Stimulated activated CD4-positive, alpha-beta T cell treated with anti-CD3 and anti-CD28 coated beads, Interleukin-12 subunit alpha, Interleukin-12 subunit beta, amount 100 ng/mL, for 24 hours (primary cell): Measurements from ENCODE around the gene PRODH2.
"Not testable (repeated sequence)": the region's sequence is repeated elsewhere in the genome, so short reads cannot be mapped to it uniquely, and the experiment has no call there.

Experiments used
- DNase-seq, 2 experiments: peaks; one replicate each; pipeline ENCODE4 v3.0.0-alpha.2; 2020; ENCODE audit warnings: low read depth in 2 of 2

The PRODH2 gene

DNA sequence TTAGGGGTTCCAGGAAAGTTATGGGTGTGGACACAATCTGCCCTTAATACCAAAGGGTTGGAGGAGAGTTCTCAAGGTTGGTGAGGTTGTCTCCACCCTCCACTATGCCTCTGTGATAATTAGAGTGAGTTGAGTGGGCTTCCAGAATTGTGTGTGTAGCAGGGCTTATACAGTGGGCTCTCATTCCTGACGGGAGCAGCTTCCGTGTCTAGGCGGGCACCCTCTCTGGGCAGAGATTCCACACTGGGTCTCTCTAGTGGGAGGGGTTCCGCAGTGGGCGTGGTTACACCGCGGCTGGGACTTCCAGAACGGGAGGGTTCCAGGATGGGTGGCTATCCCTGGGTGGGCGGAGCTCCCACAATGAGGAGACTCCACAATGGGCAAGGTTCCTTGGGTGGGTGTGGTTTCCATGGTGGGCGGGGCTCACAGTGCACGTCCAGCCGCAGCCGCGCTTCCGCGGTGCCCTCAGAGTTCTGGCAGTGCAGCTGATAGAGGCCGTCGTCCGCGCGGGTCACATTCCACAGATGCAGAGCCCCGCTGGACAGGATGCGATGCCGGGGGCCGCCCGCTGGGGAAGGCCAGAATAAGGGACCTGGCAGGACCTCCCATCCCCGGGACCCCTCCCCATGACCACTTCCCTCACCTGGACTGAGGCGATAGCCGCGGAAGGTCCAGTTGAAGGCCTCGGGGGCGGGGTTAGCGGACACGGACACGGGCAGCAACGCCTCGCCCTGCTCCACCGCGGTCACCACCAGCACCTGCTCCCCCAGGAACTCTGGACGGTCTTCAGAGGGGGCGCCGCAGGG is 31.2 kb upstream of the PRODH2 start:
- DNase-seq: no peak

DNA sequence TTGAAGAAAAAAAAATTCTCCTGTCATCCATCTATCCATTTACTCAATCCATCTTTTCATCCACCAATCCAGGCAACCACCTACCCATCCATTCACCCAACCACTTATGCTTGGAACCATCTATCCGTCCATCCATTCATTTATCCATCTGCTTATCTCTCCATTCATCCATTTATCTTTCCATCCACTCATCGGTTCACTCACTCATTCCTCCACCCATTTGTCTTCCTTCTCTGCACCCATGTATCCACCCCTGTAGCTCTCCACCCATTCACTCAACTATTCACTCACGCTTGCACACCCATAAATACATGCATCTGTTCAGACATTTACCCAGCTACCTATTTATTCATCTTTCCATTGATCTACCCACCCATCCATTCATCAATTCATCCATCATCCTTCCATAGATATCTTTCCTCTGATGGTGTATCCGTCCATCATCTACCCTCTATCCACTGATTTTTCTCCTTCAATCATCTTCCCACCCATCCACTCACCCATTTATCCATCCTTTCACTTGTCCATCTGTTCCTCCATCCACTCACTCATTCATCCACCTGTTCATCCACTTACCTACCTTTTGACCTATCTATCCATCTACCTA is 30.1 kb upstream of the PRODH2 start:
- no peak for DNase-seq

DNA sequence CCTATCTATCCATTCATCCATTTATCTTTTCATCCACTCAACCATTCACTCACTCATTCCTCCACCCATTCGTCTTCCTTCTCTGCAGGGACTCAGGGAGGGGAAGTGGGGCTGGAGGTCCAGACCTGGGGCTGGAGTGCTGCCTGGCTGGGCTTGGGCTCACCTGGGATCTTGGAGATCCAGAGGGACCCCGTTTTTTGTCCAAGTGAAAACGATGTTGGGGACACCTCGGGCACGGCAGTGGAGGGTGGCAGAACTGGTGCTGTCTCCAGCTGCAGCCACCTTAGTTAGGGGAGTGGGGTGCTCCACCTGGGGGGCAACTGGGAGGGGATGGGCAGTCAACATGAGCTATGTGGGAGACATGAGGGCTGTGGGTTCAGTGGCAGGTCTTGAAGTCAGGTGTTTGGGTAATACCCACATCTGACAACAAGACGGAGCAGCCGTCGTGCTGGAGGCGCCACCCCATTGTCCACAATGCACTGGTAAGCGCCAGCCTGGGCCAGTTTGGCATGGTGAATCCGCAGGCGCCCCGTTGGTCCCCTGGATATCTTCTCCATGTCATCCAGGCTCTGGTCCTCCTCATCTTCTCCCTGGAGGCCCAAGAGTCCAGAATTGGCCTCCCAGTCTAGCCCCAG is 29.4 kb upstream of the PRODH2 start:
- no peak for DNase-seq

DNA sequence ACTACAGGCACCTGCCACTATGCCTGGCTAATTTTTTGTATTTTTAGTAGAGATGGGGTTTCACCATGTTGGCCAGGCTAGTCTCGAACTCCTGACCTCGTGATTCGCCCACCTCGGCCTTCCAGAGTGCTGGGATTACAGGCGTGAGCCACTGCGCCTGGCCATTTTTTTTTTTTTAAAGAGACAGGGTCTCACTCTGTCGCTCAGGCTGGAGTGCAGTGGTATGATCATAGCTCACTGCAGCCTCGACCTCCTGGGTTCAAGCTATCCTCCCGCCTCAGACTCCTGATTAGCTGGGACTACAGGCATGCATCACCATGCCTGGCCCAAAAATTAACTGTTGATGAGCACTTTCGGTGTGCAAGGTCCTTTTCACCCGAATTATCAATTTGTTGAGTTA is 23.5 kb upstream of the PRODH2 start:
- DNase-seq: not testable (repeated sequence)

DNA sequence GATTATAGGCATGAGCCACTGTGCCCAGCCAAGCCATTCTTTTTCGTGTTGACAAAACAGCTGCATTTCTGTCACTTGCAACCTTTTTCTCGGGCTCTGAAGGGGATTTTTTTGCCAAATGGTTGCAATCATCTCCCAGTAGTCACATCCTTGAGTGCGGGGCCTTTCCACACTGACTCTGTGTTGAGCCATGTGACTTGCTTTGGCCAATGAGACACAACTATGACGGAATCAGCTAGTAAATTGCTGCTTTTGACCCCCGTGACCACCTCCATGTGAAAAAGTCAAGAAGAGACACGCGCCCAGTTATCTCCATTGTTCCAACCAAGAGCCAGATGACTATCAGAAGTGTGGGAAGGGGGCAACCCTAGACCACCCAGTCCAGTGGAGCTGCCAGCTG is 21.3 kb upstream of the PRODH2 start:
- DNase-seq: no peak

DNA sequence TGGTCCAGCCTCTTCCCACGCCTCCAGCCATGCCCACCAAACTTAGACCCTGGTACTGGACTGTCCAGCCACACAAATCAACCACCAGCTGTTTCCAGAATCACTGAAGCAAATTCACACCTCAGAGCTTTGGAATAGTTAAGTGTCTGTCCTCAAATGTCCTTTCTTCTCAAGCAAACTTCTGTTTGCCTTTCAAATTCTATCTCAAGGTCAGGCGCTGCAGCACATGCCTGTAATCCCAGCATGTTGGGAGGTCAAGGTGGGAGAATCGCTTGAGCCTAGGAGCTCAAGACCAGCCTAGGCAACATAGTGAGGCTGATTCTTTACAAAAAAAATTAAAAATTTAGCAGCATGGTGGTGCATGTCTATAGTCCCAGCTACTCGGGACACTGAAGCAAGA is 19.4 kb upstream of the PRODH2 start:
- DNase-seq: no peak

DNA sequence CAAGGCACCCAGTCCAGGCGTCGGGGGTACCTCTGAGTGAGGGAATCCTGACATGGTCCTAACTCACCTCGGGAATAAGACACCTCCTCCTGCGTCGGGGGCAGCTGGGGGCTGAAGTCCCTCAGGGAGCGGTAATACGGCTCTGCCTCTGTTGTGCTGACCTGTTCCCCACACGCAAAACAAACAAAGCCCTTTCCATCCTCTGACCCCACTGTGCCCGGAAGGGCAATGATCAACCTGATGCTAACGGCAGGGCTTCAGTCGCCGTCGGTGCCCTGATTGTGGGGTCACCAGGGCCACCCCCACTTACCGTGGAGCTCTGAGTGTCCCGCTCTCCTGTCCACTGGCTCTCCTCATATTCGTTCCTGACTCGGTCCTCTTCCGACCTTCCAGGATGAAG is 18.3 kb upstream of the PRODH2 start:
- DNase-seq: no peak

DNA sequence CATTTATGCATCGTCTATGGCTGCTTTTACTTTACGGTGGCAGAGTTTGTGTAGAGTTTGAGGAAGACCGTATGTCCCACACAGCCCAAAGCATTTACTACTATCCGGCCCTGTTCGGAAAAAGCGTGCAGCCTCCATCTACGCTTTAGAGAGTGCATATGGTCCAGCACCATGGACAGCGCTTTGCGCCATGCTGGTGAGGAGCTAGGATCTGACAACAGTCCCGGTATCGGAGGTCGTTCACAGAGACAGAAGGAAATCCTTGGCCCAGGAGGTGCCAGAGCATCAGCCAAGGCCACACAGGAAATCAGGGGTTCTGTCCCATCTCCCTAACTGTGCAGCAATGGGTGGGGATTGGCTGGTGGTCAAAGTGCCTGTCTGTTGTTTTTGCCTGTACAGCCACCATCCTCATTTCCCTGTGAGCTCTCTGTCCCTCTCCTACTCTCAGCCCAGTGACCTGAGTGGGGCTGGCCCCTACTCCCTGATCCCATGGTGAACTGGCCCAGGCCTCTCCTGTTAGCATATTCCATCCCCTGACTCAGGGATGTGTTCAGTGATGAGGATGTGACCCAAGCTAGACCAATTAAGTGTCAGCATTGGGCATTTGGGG is 16.2 kb upstream of the PRODH2 start:
- peak; percentile 20 to 46 for DNase-seq

DNA sequence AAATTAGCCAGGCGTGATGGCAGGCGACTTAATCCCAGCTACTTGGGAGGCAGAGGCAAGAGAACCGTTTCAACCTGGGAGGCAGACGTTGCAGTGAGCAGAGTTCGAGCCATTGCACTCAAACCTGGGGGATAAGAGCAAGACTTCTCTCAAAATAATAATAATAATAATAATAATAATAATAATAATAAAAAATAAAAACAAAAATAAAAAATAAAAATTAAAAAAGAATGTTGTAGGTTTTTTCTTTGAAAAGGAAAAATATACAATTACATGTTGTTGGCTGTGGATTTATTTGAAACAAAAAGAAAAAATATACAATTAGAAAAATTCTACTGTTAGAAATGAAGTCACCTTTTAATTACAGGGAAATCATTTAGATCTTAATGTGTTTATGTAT is 11.5 kb upstream of the PRODH2 start:
- no peak for DNase-seq

DNA sequence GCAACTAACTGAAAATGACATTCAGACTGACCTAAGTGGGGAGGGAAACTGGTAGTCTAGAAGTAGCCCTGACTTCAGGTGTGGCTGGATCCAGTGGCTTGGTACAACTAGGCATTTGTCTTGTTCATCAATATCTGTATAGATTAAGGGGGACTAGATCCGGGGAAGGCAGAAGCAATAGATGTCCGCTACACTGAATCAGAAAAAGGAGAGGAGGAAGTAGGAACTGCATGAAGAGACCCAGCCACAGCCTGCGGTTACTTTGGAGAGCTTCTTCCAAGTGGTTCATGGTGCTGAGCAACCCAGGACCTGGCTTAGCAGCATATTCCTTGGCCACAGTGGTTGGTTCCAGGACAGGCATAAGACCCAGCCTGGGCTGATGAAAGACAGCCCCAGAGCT is 9.9 kb upstream of the PRODH2 start:
- no peak for DNase-seq

DNA sequence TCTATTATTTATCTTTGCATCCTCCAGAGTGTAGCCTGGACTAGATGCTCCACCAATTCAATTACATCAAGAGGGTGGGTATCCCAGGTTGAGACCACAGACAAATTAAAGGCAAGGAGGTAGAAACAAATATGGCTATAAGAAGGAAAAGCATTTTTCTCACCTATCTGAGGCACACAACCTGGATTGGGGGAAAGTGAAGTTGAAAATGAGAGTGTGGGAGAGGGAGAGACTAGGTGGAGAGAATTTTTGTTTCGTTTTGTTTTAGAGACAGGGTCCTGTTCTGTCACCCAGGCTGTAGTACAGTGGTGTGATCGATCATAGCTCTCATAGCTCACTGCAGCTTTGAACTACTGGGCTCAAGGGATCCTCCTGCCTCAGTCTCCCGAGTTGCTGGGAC is 5.8 kb upstream of the PRODH2 start:
- no peak for DNase-seq

DNA sequence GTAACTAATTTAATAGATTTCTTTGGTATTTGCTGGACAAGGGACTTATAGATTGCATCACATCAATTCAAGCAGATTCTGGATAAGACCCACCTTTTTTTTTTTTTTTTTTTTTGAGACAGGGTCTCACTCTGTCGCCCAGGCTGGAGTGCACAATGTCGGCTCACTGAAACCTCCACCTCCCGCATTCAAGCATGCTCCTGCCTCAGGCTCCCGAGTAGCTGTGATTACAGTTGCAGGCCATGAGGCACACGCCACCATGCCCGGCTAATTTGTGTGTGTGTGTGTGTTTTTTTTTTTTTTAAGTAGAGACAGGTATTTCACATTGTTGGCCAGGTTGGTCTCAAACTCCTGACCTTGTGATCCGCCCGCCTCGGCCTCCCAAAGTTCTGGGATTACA is 4.2 kb upstream of the PRODH2 start:
- no peak for DNase-seq

DNA sequence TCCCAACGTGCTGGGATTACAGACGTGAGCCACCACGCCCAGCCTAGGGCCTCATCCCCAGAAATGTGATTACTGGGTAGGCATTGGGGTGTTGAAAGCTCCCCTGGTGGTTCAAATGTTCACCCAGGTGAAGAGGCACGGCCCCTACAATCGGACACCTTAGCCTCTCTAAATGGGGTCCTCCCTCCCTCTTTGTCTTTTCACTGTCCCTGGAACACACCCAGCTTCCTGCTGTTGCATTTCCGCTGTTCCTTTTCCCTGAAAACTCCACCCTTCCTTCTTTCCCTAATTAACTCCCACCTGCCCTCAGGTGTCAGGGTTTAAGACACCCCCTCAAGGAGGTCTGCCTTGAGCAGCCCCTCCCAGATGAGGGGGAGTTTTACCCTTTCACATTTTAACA is 3.6 kb upstream of the PRODH2 start:
- DNase-seq: no peak

DNA sequence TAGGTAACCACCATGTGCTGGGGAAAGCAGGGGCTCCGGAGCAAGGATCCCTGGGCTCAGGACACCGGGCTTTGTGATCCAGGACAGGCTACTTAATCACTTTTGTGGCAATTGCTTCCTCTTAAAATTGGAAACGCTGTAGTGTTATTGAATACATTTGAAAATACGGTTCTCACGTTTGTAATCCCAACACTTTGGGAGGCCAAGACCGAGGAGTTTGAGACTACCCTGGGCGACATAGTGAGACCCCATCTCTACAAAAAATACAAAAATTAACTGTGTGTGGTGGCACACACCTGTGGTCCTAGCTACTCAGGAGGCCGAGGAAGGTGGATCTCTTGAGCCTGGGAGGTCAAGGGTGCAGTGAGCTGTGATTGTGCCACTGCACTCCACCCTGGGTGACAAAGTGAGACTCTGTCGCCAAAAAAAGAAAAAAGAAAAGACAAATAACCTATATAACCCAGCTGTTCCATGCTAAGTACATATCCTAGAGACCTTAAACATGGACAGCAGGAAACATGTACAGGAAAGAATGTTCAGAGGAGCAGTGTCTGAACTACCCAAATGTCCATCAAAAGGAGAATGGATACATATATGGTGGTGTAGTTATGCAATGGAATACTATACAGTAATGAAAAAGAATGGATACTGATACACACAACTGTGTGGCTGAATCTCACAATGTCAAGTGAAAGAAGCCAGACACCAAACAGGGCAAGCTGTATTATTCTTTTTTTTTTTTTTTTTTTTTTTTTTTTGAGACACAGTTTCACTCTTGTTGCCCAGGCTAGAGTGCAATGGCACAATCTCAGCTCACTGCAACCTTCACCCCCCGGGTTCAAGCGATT is 622 bp upstream of the PRODH2 start:
- DNase-seq: no peak

DNA sequence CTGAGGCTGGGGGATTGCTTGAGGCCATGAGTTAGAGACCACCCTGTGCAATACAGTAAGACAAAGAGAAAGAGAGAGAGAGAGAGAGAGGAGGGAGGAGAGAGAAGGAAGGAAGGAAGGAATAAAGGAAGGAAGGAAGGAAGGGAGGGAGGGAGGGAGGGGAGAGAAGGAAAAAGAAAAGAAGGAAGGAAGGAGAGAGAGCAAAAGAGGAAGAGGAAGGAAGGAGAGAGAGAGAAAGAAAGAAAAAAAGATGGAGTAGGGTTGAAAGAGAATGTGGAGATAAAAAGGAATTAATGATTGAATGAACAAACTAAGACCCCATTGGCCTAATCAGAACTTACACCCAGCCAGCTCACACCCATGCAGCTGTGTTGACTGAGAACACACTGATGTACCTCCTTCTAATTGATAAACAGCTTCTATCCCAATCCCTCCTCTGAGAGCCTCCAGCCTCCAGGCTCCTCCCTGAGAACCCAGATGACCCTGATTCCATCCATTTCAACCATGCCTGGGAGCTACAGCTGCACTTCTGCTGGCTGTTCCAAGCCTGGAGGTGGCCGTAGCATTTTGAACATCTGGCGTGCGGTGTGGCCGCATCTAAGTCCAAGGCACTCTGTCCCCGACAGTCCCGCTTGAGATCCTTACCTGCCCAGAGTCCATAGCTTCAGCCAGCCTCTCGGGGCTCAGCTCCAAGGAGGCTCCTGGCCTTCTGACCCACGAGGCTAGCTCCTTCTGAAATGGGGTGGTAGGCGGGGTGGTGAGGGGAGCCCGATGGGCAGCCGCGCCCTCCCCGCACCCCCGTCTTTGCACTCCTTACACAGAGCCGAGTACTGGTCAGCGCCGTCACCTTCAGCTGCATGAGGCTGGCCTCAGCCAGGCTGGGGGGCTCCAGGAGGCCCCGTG is 1.1 kb downstream of the PRODH2 start:
- DNase-seq: no peak

DNA sequence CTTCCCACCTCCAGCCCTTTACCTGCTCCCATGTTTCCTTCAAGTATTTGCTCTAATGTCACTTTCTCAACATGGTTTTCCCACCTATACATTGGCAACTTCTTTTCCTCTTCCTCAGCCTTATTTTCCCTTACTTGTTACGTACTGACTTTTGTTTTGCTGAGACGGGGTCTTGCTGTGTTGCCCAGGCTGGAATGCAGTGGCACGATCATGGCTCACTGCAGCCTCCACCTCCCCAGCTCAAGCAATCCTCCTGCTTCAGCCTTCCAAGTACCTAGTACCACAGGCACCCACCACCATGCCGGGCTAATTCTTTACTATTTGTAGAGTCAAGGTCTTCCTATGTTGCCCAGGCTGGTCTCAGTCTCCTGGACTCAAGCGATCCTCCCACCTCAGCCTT is 5.0 kb downstream of the PRODH2 start:
- no peak for DNase-seq

DNA sequence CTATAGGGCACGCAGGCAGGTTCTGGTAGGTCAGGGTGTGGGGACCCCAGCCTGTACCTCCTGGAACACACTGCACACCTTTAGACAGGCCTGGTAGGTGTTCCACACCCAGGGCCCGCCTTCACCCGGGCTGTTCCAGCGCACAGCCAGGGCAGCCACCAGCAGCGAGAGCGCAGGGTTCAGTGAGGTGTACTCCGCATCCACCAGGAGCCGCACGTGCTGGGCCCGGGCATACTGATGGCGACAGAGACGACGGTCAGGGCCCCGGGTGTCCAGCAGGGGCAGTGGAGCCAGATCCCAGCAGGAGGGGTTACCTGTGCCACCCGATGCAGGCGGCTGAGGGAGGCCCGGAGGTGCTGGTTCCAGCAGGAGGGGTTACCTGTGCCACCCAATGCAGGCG is 6.0 kb downstream of the PRODH2 start:
- no peak for DNase-seq

DNA sequence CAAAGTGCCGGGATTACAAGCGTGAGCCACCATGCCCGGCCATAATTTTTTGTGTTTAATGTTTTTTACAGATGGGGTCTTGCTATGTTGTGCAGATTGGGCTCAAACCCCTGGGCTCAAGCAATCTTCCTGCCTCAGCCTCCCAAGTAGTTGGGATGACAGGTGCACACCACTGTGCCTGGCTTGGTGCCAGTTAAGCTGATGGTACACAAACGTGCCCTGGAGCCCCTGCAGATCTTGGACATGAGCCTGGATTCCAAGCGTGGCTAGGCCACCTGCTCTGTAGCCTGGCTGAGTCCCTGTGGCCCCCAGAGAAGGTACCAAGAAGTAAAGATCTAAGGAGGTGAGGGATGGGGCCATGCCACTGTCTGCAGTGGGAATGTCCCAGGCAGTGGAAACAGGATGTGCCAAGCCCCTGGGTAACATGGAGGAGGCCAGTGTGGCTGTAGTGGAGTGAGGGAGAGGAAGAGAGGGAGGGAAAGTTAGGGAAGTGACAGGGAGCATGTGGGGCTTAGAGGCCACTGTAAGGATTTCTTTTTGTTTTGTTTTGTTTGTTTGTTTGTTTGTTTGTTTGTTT is 7.0 kb downstream of the PRODH2 start:
- no peak for DNase-seq

DNA sequence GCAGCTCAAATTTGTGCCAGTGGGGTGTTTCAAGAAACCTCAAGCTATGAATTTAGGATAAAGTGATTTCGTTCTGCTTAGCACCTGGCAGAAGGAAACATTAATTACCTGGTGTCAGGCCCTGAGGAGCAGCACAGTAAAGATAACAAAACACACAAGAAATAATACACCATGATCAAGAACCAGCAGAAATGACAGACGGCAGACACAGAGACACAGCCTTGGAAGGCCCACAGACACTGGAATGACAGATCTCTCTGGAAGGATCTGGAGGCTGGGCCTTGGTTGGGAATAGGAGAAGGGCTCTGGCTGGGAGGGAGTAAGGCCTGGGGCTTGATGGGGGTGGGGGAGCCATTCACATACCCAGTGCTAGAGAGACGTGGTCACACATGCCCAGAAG is 10.8 kb downstream of the PRODH2 start:
- no peak for DNase-seq

DNA sequence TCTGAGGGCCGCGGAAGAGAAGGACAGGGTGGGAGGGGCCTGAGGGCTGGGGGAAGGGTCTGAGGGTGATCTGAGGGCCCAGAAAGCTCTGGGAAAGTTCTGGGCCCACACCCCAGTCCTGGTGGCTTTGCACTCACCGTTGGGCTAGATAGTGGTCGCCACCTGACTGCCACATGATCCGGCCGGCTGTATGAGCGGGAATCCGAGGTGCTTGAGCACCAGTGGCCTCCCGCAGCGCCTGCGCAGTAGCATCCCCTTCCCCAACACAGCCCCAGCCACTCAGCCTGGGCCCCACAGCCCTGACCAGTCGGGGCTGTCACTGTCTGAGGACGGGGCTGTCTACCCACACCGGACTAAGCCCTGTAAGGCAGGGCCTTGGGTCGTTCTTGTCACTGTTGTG is 15.0 kb downstream of the PRODH2 start:
- DNase-seq: peak in 1 of 2 experiments; percentile 12
